ENCODE measurements around the gene OSGIN1.

The OSGIN1 gene

DNA sequence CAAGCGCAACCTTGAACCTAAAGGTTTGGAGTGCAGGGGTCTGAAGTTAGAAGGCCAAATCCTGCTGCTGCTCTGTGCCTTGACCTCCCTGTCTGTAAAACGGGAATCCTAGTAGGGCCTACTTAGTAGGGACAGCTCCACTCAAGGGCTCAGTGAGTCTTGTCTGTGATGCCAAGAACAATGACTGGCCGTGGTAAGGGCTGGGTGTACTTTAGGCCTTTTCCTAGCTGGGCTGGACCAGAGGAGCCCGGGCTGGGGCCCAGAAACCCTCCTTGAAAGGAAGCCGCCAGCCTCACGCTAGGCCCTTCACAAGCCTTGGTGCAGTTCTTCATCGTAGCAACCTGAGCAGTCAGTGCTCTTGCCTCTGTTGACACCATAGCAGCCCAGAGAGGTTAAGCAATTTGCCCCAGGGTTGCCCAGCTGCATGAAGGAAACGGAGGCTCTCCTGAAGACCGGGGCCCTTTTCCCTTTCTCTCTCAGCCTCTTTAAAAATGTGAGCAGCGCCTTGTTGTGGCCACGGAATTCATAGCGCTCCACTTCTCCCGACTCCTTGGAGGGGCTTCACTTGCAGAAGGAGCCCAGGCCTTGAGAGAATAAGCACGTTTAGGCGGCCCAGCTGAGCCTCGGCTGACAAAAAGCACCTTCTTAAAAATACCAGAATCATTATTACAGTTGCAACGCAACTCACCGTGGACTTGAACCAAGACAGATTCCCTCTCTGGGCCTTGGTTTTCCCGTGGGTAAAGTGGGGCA is 19.4 kb downstream of the OSGIN1 start:
- DNase-seq (ENCODE audit: low read depth) = no peak

GRCh38 chr16:83973077-83973476 is 20.0 kb downstream of the OSGIN1 start:
- no peak for DNase-seq (ENCODE audit: low read depth)

- DNase-seq (ENCODE audit: low read depth) = no peak
These were observed 20.7 kb downstream of the OSGIN1 start for GRCh38 chr16:83973581-83974385.

DNA sequence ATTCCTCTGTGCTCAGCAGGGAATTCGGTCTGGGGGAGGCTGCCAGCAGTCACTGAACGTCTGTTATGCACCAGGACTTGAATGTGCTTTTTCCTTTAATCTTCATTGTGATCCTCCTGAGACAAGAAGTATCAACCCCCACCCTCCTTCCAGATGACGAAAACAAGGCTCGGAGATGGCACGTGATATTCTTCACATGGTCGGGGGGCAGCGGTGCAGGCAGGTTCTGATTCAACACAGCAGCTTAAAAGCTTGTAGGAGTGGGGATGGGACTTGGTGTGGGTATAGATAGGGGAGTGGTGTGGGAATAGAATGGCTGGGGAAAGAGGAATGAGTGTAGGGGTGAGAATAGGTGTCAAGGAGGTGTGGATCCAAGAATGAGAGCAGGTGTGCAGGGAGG is 21.4 kb downstream of the OSGIN1 start:
- no peak for DNase-seq (ENCODE audit: low read depth)

GRCh38 chr16:83975590-83976260 is 22.7 kb downstream of the OSGIN1 start:
- DNase-seq (ENCODE audit: low read depth) = no peak

DNA sequence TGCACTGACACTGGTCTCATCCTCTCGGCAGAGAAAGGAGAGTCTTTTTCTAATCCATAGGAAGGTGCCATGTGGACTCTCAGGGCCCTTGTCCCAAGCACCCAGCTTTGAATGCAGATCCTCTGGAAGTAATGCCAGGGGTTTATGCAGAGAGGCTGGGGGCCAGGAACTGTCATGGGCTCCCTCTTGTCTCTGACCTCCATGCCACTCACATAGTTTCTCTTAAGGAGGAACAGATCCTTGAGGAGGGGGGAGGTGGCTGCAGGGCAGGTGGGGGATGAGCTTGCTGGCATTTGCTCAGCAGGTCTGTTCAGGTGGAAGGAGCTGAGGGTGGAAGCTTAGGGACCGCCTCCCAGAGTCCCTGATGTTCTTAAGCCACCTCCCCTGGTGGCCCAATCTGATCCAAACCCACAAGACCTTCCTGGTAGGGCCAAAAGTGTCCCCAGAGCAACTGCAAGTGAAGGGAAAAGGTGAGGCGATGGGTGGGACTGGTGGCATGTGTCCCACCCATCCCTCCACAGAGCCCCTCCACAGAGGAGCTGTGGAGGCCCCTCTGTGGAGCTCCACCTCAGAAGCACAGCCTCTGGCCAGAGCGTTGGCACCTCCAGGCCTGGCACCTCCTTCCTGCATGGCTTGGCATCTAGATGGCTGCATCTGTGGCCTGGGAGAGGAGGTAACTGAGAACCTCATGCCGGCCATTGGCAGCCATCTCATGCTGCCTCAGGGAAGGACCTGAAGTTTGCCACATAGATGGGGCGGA is 24.2 kb downstream of the OSGIN1 start:
- no peak for DNase-seq (ENCODE audit: low read depth)

DNA sequence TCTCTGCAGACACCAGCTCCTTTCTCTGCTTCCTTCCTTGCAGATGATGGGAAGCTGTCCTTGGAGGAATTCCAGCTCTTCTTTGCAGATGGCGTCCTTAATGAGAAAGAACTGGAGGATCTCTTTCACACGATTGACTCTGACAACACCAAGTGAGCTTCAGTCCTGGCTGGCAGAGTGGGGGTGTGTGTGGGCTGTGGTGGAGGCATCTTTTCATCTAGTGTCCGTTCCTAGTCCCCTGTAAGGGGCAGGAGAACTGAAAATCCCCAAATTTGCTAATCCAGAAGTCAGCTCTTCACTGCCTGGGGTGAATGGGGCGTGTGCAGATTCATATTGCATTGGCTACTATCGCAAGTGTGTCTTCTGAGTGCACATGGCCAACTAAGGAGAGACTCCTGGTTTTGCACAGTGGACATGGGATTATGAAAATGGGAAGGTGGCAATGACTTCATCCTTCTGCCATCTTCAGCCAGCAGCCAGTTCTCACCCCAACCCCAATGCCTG is 25.4 kb downstream of the OSGIN1 start:
- no peak for DNase-seq (ENCODE audit: low read depth)

- no peak for DNase-seq (ENCODE audit: low read depth)
These were observed 26.4 kb downstream of the OSGIN1 start for GRCh38 chr16:83979441-83979840.

GRCh38 chr16:83980794-83981193 is 27.8 kb downstream of the OSGIN1 start:
- DNase-seq (ENCODE audit: low read depth) = no peak

- DNase-seq (ENCODE audit: low read depth) = no peak
These were observed 28.8 kb downstream of the OSGIN1 start for GRCh38 chr16:83981799-83982198.

DNA sequence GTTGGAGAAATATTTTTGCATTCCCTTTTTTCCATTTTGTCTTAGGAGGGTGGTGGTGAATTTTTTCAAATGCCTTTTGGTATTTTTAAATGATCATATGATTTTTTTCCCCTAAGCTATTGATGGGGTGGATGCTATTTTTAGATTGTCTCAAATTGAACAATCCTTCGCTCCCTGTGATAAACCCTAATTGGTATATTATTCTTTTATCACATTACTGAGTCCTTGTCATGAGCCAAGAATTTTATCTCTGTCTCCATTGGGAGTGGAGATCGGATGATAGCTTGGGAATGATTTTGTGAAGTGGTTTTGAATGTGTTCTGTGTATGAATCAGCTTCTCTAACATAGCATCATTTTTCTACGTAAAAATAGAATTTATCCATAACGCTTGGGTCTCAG is 30.5 kb downstream of the OSGIN1 start:
- DNase-seq (ENCODE audit: low read depth) = peak; percentile 16

DNA sequence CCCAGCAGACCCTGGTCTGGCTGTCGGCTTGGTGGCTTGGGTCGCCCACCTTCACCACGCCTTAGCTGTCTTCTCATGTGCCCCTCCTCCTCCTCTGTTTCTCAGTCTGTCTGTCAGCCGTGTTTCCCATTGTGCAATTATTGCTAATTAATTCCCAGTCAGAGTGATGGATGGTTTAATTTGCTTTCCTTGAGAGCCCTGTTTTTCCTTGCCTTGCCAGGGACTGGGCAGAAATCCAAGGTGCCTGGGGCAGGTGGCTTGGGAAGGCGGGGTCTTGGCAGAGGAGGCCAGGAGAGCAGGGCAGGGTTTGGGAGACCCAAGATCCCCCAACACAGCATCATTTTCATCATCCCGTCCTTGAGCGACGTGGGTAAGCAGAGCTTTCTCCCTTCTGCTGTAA is 36.3 kb downstream of the OSGIN1 start:
- no peak for DNase-seq (ENCODE audit: low read depth)

DNA sequence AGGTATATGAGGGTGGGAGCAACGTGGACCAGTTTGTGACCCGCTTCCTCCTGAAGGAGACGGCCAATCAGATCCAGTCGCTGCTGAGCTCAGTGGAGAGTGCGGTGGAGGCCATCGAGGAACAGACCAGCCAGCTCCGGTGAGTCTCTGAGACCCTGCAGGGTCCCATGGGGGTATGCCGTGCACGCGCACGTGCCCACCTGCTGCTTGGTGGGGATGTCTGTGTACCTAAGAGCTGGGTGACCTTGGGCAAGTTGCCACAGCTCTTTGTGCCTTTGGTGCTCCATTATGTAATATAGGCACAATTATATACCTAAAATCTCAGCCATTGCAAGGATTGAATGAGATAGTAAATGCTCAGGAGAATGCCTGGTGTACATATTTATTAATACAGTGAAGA is 37.5 kb downstream of the OSGIN1 start:
- no peak for DNase-seq (ENCODE audit: low read depth)

GRCh38 chr16:83992624-83993023 is 39.6 kb downstream of the OSGIN1 start:
- DNase-seq (ENCODE audit: low read depth) = peak; percentile 55

DNA sequence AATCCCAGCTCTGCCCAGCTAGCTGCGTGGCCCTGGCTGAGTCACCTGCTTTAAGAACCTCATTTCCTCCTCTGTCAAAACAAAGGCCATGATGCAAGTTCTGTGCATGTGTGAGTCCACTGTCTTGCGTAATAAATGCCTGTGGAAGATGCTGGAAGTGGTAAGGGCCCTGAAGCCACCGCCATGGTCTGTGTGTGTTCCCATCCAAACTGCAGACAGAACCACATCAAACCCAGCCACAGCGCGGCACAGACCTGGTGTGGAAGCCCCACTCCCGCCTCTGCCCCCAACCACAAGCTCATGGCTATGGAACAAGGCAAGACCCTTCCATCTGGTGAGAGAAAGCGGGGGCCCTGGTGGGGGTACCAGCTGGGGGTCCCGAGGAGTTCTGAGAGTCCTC is 41.0 kb downstream of the OSGIN1 start:
- peak; percentile 87 for DNase-seq (ENCODE audit: low read depth)

- no peak for DNase-seq (ENCODE audit: low read depth)
These were observed 41.7 kb downstream of the OSGIN1 start for GRCh38 chr16:83994703-83995102.

DNA sequence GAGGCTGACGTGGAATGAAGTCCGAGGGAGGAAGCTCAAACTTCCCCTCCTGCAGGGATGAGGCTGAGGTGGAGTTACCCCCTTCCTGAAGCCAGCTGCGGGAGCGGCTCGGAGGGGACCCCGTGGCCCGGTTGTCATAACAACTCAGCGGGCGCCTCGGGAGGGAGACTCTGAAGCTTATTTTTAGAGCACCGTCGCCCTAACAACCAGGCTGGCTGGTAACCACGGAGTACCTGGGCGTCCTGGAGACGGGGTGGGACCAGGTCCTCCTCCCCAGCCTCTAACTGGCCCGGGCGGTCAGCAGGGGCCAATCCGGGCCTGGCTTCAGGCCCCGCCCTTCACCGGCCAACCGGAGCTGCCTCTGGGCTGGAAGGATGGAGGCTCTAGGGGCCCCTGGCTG is 42.7 kb downstream of the OSGIN1 start:
- peak; percentile 8 for DNase-seq (ENCODE audit: low read depth)

- DNase-seq (ENCODE audit: low read depth) = no peak
These were observed 43.6 kb downstream of the OSGIN1 start for GRCh38 chr16:83996481-83997252.

GRCh38 chr16:83998091-83998490 is 45.1 kb downstream of the OSGIN1 start:
- no peak for DNase-seq (ENCODE audit: low read depth)

GRCh38 chr16:84000989-84001642 is 48.1 kb downstream of the OSGIN1 start:
- DNase-seq (ENCODE audit: low read depth) = no peak

DNA sequence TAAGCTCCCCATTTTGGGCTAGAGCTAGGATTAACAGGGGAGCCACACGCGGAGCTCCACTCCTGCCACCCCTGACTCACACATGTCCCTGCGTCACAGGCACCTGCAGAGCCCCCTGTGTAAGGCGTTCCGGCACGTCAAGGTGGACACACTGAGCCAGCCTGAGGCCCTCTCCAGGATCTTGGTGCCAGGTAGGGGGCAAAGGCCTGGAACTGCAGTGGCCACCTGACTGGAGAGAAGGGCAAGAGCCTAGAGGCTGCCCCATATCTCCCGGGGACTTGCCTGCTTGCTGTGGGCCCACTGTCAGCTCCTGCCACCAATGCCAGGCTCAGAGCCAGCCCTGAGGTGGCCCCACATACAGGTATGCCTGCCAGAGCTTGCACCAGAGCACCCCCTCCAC is 48.7 kb downstream of the OSGIN1 start:
- DNase-seq (ENCODE audit: low read depth) = no peak
